OCI-LY3 (cell line): Measurements from ENCODE around the gene GPR21.

ENCODE experiments used
- H2AFZ ChIP-seq: fragments of 200-600, 300-600 bp; shearing (Covaris generic); 2 replicates; pipeline ENCODE4 v1.6.0; 2014; ENCODE audit warnings: antibody characterized with exemption, low read depth, low read length
- H3K27ac ChIP-seq: fragments of 200-600, 300-600 bp; sonication (generic); 2 replicates; pipeline ENCODE4 v1.5.1; 2014; ENCODE audit warnings: mild to moderate bottlenecking, low read length, moderate library complexity, mixed read lengths
- H3K27me3 ChIP-seq: fragments of 200-600, 300-600 bp; sonication (generic); 2 replicates; pipeline ENCODE4 v1.6.1; 2014; ENCODE audit warnings: low read depth, low read length, mixed read lengths
- H3K36me3 ChIP-seq: fragments of 200-600, 300-600 bp; sonication (generic); replicated peaks from 2 replicates; pipeline ENCODE3; 2014; ENCODE audit warnings: low read depth, low read length, mixed read lengths
- H3K4me1 ChIP-seq: fragments of 300-600, 200-600 bp; sonication (generic); 2 replicates; pipeline ENCODE4 v1.6.1; 2014; ENCODE audit warnings: low read length, mixed read lengths
- H3K4me2 ChIP-seq: fragments of 200-600, 300-600 bp; sonication (generic); 2 replicates; pipeline ENCODE4 v1.6.1; 2014; ENCODE audit warnings: low read length, mixed read lengths
- H3K4me3 ChIP-seq: fragments of 300-600, 200-600 bp; sonication (generic); 2 replicates; pipeline ENCODE4 v1.5.1; 2014; ENCODE audit warnings: antibody characterized with exemption, mild to moderate bottlenecking, low read length, moderate library complexity
- H3K79me2 ChIP-seq: fragments of 300-600, 200-600 bp; shearing (Covaris generic); 2 replicates; pipeline ENCODE4 v1.6.1; 2014; ENCODE audit warnings: mild to moderate bottlenecking, low read length, mixed read lengths
- H3K9ac ChIP-seq: fragments of 300-600, 200-600 bp; shearing (Covaris generic); 2 replicates; pipeline ENCODE4 v1.6.0; 2014; ENCODE audit warnings: mild to moderate bottlenecking, low read length, moderate library complexity
- H3K9me3 ChIP-seq: fragments of 200-600, 300-600 bp; shearing (Covaris generic); 2 replicates; pipeline ENCODE4 v1.6.1; 2014; ENCODE audit warnings: low read length, mixed read lengths; ENCODE audit not compliant: insufficient read depth
- H4K20me1 ChIP-seq: fragments of 200-600, 300-600 bp; sonication (generic); 2 replicates; pipeline ENCODE4 v1.6.1; 2016; ENCODE audit warnings: low read length, mixed read lengths; ENCODE audit not compliant: insufficient read depth
- EZH2phosphoT487 ChIP-seq: fragments of 200-600 bp; shearing (Covaris generic); IDR thresholded peaks from 2 replicates; pipeline ENCODE4 v1.6.1; 2018; ENCODE audit warnings: antibody characterized with exemption, mixed run types, low read depth
- TF ChIP-seq, protein P1 (sequence below): fragments of 200-600, 300-600 bp; sonication (generic); IDR thresholded peaks from 2 replicates; pipeline ENCODE4 v1.5.1; 2014; ENCODE audit warnings: antibody characterized with exemption, low read length, low read depth

Gene GPR21

GRCh38 chr9:123041489-123041888, 8.0 kb downstream of the GPR21 start:
- no peak overlapping the region for H3K27ac ChIP-seq
- H3K9ac ChIP-seq = no peak overlapping the region
- H3K36me3 ChIP-seq = peaks cover 27% of the 10 kb centered on the region
- no peak overlapping the region for H3K4me2 ChIP-seq
- H3K27me3 ChIP-seq = no peaks in the 10 kb centered on the region
- H4K20me1 ChIP-seq = no peaks in the 10 kb centered on the region
- TF ChIP-seq EZH2phosphoT487 = no peak
- TF ChIP-seq, protein P1, sequence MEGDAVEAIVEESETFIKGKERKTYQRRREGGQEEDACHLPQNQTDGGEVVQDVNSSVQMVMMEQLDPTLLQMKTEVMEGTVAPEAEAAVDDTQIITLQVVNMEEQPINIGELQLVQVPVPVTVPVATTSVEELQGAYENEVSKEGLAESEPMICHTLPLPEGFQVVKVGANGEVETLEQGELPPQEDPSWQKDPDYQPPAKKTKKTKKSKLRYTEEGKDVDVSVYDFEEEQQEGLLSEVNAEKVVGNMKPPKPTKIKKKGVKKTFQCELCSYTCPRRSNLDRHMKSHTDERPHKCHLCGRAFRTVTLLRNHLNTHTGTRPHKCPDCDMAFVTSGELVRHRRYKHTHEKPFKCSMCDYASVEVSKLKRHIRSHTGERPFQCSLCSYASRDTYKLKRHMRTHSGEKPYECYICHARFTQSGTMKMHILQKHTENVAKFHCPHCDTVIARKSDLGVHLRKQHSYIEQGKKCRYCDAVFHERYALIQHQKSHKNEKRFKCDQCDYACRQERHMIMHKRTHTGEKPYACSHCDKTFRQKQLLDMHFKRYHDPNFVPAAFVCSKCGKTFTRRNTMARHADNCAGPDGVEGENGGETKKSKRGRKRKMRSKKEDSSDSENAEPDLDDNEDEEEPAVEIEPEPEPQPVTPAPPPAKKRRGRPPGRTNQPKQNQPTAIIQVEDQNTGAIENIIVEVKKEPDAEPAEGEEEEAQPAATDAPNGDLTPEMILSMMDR = no peak
- no peaks in the 10 kb centered on the region for H3K79me2 ChIP-seq
- no peaks in the 10 kb centered on the region for H3K4me1 ChIP-seq
- H3K4me3 ChIP-seq = no peak overlapping the region
- no peaks in the 10 kb centered on the region for H3K9me3 ChIP-seq
- H2AFZ ChIP-seq = no peak overlapping the region

DNA sequence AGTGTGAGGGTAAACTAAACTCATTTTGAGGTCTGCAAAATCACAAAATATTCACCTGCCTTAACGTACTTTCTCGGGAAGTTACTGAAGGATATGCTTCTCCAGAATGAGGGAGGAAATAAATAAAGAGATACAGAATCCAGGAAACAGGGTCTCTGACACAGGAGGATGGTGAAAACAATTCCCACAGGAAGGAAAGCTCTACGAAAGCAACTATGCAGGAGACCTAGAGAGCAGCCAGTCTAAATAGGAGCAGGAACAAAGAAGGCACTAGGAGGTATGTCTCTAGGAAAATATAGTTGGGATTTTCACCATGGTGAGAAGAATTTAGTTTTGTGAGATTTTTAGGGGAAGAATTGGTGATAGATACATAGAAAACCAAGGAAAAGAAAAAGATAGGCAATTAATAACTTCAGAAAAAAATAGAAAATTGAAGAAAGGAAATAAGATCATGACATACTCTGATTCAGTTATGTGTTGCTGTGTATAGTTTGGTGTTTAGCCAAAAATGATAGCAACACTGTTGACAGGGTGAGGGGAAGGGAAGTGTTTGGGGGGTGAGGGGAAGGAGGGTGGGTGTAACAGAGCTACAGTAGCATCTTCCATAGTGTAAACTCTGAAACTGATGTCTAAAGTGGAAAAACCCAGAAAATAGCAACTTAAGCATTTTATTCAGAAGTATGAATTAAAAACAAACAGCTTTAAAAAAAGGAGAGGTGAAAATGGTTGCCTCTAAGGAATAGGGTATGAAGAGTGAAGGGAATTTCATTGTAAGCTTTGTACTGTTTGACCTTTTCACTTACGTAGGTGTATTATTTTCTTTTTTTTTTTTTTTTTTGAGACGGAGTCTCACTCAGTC, 9.8 kb downstream of the GPR21 start:
- Histone ChIP-seq H3K9me3 (no peaks in the 10 kb centered on the region), H3K4me3 (no peak overlapping the region), H3K27ac (no peak overlapping the region), H3K27me3 (no peaks in the 10 kb centered on the region), H3K4me1 (no peaks in the 10 kb centered on the region), H2AFZ (no peak overlapping the region), H3K9ac (no peak overlapping the region), H4K20me1 (no peaks in the 10 kb centered on the region), H3K4me2 (no peak overlapping the region), H3K36me3 (peaks cover 23% of the 10 kb centered on the region), H3K79me2 (no peaks in the 10 kb centered on the region)
- TF ChIP-seq, protein P1 = no peak
- no peak for TF ChIP-seq EZH2phosphoT487

GRCh38 chr9:123044586-123044985, 11.1 kb downstream of the GPR21 start:
- peaks cover 24% of the 10 kb centered on the region for H3K36me3 ChIP-seq
- TF ChIP-seq EZH2phosphoT487 = no peak
- TF ChIP-seq, protein P1 = no peak
- no peaks in the 10 kb centered on the region for H3K79me2 ChIP-seq
- no peak overlapping the region for H3K9ac ChIP-seq
- no peak overlapping the region for H3K27ac ChIP-seq
- H3K9me3 ChIP-seq = no peaks in the 10 kb centered on the region
- H2AFZ ChIP-seq = no peak overlapping the region
- H3K27me3 ChIP-seq = no peaks in the 10 kb centered on the region
- no peaks in the 10 kb centered on the region for H4K20me1 ChIP-seq
- no peak overlapping the region for H3K4me3 ChIP-seq
- H3K4me1 ChIP-seq = no peaks in the 10 kb centered on the region
- no peak overlapping the region for H3K4me2 ChIP-seq

GRCh38 chr9:123046406-123047195, 13.1 kb downstream of the GPR21 start:
- Histone ChIP-seq H3K9me3 (no peaks in the 10 kb centered on the region), H3K4me2 (no peak overlapping the region), H3K4me3 (no peak overlapping the region), H3K27me3 (no peaks in the 10 kb centered on the region), H3K79me2 (no peaks in the 10 kb centered on the region), H3K27ac (no peak overlapping the region), H4K20me1 (no peaks in the 10 kb centered on the region), H2AFZ (no peak overlapping the region), H3K4me1 (no peaks in the 10 kb centered on the region), H3K36me3 (peaks cover 19% of the 10 kb centered on the region), H3K9ac (no peak overlapping the region)
- TF ChIP-seq EZH2phosphoT487 = no peak
- TF ChIP-seq, protein P1 = no peak
